Body of pancreas (tissue), 4 donors: ENCODE measurements around the gene CARMIL3. TPM values are rescaled to one million over a fixed set of nuclear protein-coding genes. Genes with fewer than 3 reads are reported as not detected.

Source experiments
- ATAC-seq: fragments of 150-250 bp; one replicate; pipeline ENCODE4 v1.9.1; 2016
- DNase-seq, 4 donors: peaks; one replicate each; pipeline ENCODE4 v3.0.0-alpha.2; 2019
- H3K27ac ChIP-seq, 4 donors: fragments of 200-600 bp; sonication (generic); 1 replicate in 3 of 4; 2 replicates in 1 of 4; pipeline versions ENCODE4 v1.5.1 to v1.6.1; 2016 to 2019; ENCODE audit warnings: mild to moderate bottlenecking in 1 of 4, mixed read lengths in 1 of 4, moderate library complexity in 1 of 4
- H3K27me3 ChIP-seq, 2 donors: fragments of 200-600 bp; sonication (generic); one replicate each; pipeline ENCODE4 v1.6.0; 2016; ENCODE audit warnings: mild to moderate bottlenecking in 1 of 2
- H3K36me3 ChIP-seq, 2 donors: fragments of 200-600 bp; sonication (generic); replicated peaks in 1 of 2; 2 replicates each; pipeline ENCODE4 v1.5.1; 2016; ENCODE audit warnings: low read depth in 2 of 2; ENCODE audit not compliant: insufficient read depth in 1 of 2
- H3K4me1 ChIP-seq: fragments of 200-600 bp; sonication (generic); one replicate; pipeline ENCODE4 v1.6.0; 2016
- H3K4me3 ChIP-seq, 2 donors: fragments of 200-600 bp; sonication (generic); 1 replicate in 1 of 2; 2 replicates in 1 of 2; pipeline ENCODE4 v1.5.1; 2016 to 2019
- H3K9me3 ChIP-seq, 3 donors: fragments of 200-600 bp; sonication (generic); 1 replicate in 2 of 3; 2 replicates in 1 of 3; pipeline ENCODE4 v1.5.1; 2016
- POLR2A ChIP-seq, 3 donors: fragments of 450-650 bp; IDR thresholded peaks; one replicate each; pipeline ENCODE4 v1.6.1; 2016; ENCODE audit warnings: antibody characterized with exemption in 3 of 3, mild to moderate bottlenecking in 2 of 3
- WGBS, 2 donors: methylation state at CpG; one replicate each; pipeline ENCODE4 v1.1.5; 2017; 5-methylcytosine and 5-hydroxymethylcytosine counted together
- intact Hi-C: fragments of 100-400 bp; cut with DNase I; formaldehyde crosslinking; loops from one replicate; pipeline ENCODE4 v1.15.1; 2023
- total RNA-seq, 2 donors: library from RNA; depleted of rRNA; stranded (reverse); fragments of >200 nt; gene quantifications; one replicate each; pipeline ENCODE4 v1.1.0, GENCODE V29; 2016
- TF ChIP-seq, protein P1 (sequence below), 7 experiments: fragments of 450-650 bp in 4 of 7; fragments of 200-600 bp in 3 of 7; sonication (generic) in 3 of 7; IDR thresholded peaks; one replicate each; pipeline ENCODE4 v1.5.1; 2016 to 2019; ENCODE audit warnings: antibody characterized with exemption in 7 of 7

CARMIL3 gene
- total RNA-seq, 2 donors from 2014 or later = 0.78 to 0.99 TPM

DNA sequence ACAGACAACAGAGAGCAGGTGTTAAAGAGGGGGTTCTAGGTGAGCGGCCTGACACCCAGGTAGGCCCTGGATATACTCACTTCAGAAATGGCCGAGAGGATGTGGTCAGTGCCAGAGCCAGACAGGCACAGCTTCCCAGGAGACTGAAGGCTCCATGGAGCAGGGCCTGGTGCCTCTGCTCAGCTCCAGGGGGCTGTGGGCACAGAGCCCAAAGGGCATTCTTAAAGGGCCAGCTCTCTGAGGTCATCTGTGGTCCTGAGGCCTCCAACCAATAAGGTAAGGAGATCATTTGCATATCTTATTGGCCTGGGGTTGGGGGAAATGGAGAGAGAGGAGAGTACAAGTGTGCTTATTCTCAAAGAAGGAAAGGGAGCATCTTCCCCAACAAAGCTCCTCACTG lies 32.6 kb downstream of the CARMIL3 start:
- no peaks in the 10 kb centered on the region for H3K9me3 ChIP-seq
- no peak overlapping the region for H3K4me3 ChIP-seq
- intact Hi-C loops = no loop called here
- peaks cover 16% of the 10 kb centered on the region for H3K4me1 ChIP-seq
- DNase-seq = no peak
- no peaks in the 10 kb centered on the region for H3K27me3 ChIP-seq
- H3K27ac ChIP-seq = no peak overlapping the region
- WGBS, 2 donors = 89 to 93% methylated on average over 2 of the region's 2 CpGs
- no peak for TF ChIP-seq POLR2A (IDR thresholded peaks at IDR 0.05)
- TF ChIP-seq, protein P1, sequence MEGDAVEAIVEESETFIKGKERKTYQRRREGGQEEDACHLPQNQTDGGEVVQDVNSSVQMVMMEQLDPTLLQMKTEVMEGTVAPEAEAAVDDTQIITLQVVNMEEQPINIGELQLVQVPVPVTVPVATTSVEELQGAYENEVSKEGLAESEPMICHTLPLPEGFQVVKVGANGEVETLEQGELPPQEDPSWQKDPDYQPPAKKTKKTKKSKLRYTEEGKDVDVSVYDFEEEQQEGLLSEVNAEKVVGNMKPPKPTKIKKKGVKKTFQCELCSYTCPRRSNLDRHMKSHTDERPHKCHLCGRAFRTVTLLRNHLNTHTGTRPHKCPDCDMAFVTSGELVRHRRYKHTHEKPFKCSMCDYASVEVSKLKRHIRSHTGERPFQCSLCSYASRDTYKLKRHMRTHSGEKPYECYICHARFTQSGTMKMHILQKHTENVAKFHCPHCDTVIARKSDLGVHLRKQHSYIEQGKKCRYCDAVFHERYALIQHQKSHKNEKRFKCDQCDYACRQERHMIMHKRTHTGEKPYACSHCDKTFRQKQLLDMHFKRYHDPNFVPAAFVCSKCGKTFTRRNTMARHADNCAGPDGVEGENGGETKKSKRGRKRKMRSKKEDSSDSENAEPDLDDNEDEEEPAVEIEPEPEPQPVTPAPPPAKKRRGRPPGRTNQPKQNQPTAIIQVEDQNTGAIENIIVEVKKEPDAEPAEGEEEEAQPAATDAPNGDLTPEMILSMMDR (IDR thresholded peaks at IDR 0.05) = no peak
- no peaks in the 10 kb centered on the region for H3K36me3 ChIP-seq
- ATAC-seq = no peak

DNA sequence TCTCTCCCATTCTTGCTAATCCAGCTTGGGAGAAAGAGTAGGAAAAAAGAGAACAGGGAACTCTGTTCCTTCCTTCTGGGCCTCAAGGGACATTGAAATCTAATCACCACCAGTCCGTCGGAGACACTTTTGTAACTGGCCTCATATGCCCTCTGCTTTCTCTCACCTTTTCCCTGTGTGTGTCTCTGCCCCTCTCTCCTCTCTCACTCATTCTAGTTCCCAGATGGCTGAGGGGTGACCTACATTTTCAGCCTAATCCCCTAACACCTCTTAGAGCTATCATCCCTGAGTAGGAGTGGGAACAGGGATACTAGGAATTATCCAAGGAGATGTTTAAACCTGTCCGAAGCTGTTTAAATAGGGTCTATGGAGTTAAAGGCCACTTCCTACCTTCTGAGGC lies 33.4 kb downstream of the CARMIL3 start:
- Histone ChIP-seq H3K4me3 (no peak overlapping the region), H3K27me3 (no peaks in the 10 kb centered on the region), H3K36me3 (no peaks in the 10 kb centered on the region), H3K4me1 (peaks cover 14% of the 10 kb centered on the region), H3K27ac (no peak overlapping the region), H3K9me3 (no peaks in the 10 kb centered on the region)
- 86 to 92% methylated on average over 3 of the region's 3 CpGs for WGBS, 2 donors
- intact Hi-C loops = no loop called here
- ATAC-seq (no peak), DNase-seq (no peak)
- TF ChIP-seq POLR2A (IDR thresholded peaks at IDR 0.05) = no peak
- TF ChIP-seq, protein P1 (IDR thresholded peaks at IDR 0.05) = no peak

DNA sequence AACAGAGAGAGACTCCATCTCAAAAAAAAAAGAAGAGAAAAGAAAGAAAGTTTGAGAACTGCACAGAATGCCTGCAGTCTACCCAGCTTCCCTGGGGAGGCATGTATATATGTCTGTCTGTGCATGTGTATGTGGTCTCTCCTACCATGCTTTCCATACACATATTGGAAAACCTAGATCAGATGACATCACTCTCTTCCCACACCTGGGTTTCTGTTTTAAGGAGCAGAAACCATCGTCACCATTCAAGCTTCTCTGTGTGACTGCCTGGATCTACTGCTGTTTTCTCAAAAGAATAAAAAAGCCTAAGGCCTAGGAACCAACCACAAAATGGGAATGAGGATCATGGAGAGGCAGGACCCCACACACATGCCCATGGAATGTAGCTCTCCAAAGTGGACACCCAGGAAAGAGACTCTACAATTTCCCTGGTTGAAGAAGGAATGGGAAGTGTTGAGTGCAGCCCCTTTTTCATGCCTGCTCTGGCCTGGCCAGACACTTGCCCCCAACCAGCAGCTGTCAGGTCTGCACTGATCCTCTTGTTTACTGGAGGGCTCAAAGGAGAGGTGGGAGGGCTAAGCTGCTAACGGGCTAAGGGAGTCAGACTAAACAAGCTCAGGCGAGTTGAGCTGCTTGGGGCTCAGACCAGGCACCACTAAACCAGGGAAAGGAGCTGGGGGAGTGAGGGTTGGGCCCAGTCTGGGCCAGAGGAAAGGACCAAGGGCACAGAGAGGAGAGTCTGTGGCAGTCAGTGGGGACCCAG lies 34.6 kb downstream of the CARMIL3 start:
- TF ChIP-seq POLR2A (IDR thresholded peaks at IDR 0.05) = no peak
- TF ChIP-seq, protein P1 (IDR thresholded peaks at IDR 0.05) = no peak
- intact Hi-C loops = no loop called here
- no peak for ATAC-seq
- DNase-seq = no peak
- 84 to 93% methylated on average over 3 of the region's 3 CpGs for WGBS, 2 donors
- Histone ChIP-seq H3K27ac (no peak overlapping the region), H3K27me3 (no peaks in the 10 kb centered on the region), H3K9me3 (no peaks in the 10 kb centered on the region), H3K4me1 (peaks cover 10% of the 10 kb centered on the region), H3K36me3 (no peaks in the 10 kb centered on the region), H3K4me3 (no peak overlapping the region)

DNA sequence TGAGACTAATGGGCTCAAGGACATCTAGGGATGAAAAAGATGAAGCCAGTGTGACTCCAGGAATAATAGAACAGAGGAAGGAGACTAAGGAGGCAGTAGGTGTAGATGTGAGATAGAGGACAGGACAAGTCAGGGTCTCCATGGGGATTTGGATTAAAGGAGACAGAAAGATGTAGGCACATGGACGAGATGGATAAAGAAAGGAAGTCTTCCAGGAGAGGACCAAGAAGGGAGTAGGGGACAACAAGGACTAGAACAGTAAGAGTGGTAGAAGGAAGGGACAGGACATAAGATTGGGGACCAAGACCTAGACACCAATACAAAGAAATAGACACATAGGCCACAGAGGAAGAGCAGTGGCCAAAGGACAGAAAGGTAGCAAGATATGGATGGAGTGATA lies 35.2 kb downstream of the CARMIL3 start:
- ATAC-seq (no peak), DNase-seq (no peak)
- no peaks in the 10 kb centered on the region for H3K27me3 ChIP-seq
- H3K4me3 ChIP-seq = no peak overlapping the region
- TF ChIP-seq, protein P1 (IDR thresholded peaks at IDR 0.05) = no peak
- TF ChIP-seq POLR2A (IDR thresholded peaks at IDR 0.05) = no peak
- WGBS, 2 donors = 77 to 88% methylated on average over 1 of the region's 1 CpG
- no peak overlapping the region for H3K27ac ChIP-seq
- no peaks in the 10 kb centered on the region for H3K9me3 ChIP-seq
- peaks cover 11% of the 10 kb centered on the region for H3K4me1 ChIP-seq
- H3K36me3 ChIP-seq = no peaks in the 10 kb centered on the region
- intact Hi-C loops = no loop called here

DNA sequence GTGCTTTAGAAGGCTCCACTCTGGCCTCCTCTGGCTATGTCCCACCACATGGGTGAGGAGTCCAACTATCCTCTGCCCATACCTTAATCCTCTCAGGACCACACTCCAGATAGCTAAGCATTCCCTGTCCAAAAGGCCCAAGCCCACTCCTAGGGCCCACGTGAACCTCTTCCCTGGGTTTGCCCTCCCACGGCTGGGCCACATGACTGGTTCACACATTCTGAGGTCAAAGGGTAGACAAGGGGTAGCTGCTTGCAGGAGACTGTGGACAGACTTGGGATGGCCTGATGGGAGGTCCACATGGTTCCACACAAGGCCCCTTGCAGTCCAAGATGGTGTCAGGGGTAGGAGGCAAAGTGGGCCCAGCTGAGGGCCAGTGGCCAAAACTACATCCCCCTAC lies 36.3 kb downstream of the CARMIL3 start:
- Histone ChIP-seq H3K27me3 (no peaks in the 10 kb centered on the region), H3K4me1 (peaks cover 21% of the 10 kb centered on the region), H3K9me3 (no peaks in the 10 kb centered on the region), H3K4me3 (no peak overlapping the region), H3K27ac (no peak overlapping the region), H3K36me3 (no peaks in the 10 kb centered on the region)
- 75% methylated on average over 2 of the region's 2 CpGs for WGBS, 2 donors
- DNase-seq = no peak
- TF ChIP-seq, protein P1 (IDR thresholded peaks at IDR 0.05) = no peak
- TF ChIP-seq POLR2A (IDR thresholded peaks at IDR 0.05) = no peak
- intact Hi-C loops = no loop called here
- no peak for ATAC-seq
